22Rv1 (cell line): ENCODE data around the gene GFER.
A peak's percentile ranks its signal among the peaks of the same experiment; 100 is the strongest.

ENCODE experiments used
- H3K27ac ChIP-seq: fragments of 450-650 bp; 2 replicates; pipeline ENCODE4 v1.5.1; 2017
- CTCF ChIP-seq: fragments of 450-650 bp; IDR thresholded peaks from 2 replicates; pipeline ENCODE4 v1.5.1; 2017; ENCODE audit warnings: mild to moderate bottlenecking
- ZFX ChIP-seq: fragments of 450-650 bp; IDR thresholded peaks from 2 replicates; pipeline ENCODE4 v1.6.1; 2017; ENCODE audit warnings: antibody characterized with exemption, borderline replicate concordance

The GFER gene

GRCh38 chr16:2016407-2016922 is 32.5 kb downstream of the GFER start:
- H3K27ac ChIP-seq = peak overlapping the region; percentile 80
- TF ChIP-seq ZFX = no peak
- peak; percentile 69 for TF ChIP-seq CTCF

- H3K27ac ChIP-seq = no peak within 1 kb of the TSS
- TF ChIP-seq CTCF = no peak
- TF ChIP-seq ZFX = no peak
These were observed 35.5 kb downstream of the GFER start, which contains the start of gene NPW for GRCh38 chr16:2019518-2019920. NPW (plus strand) TSS chr16:2019785.

- TF ChIP-seq ZFX (no peak), CTCF (no peak)
These were observed 36.2 kb downstream of the GFER start for GRCh38 chr16:2019921-2020831.

GRCh38 chr16:2022723-2023091 is 38.7 kb downstream of the GFER start:
- TF ChIP-seq ZFX (no peak), CTCF (no peak)
- H3K27ac ChIP-seq = peak overlapping the region; percentile 61

More at GRCh38 chr16:2019921-2020831, 36.2 kb downstream of the GFER start:
- H3K27ac ChIP-seq = no peak overlapping the region

- TF ChIP-seq ZFX (no peak), CTCF (peak; percentile 94)
- H3K27ac ChIP-seq = peak overlapping the region; percentile 61
These were observed 39.4 kb downstream of the GFER start for GRCh38 chr16:2023092-2024031.

- H3K27ac ChIP-seq = no peak overlapping the region
- TF ChIP-seq CTCF (no peak), ZFX (no peak)
These were observed 40.0 kb downstream of the GFER start for GRCh38 chr16:2024032-2024420.
